ENCODE data around the gene MSI1.

MSI1 gene

DNA sequence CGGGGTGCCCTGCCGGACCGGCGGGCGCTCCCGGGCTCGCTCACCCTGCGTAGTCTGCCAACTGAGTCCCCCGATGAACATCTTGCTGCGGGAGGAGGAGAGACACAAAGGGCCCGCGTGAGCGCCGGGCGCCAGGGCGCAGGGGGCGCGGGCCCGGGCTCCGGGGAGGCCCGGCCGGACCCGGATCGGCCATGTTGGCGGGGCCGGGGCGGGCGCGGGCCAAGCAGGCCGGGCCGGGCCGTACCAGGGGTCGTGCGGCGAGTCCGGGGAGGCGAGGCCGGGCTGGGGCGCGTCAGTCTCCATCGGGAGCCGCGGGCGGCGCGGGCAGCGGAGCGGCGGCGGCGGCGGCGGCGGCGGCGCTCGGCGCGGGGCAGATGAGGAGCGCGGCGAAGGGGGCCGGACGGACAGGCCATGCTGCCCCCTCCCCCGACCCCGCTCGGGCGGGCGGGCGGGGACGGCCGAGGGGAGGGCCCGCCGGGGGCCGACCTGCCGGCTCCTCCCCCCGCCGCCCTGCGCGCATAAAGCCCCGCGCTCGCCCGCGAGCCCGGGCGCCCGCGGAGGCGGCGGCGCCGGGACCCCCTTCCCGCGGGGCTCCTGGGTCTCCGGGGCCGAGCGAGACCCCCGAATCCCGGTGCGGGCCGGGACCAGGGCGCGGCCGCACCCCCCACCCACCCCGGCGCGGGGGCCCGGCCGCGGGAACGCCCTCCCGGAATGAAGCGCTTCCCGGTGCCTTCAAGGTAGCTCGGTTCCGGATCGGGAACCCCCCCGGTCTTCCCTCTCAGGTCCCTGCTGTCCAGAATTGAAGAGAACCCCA lies at the start of gene MSI1:
Gene MSI1, minus strand, starts transcription at position 376 of the 814 bp plus-strand sequence. Its CDS starts 73 bp downstream, at position 303.
- H3K4me3 ChIP-seq (ENCODE audit: low read depth in 1 of 2, low read length in 2 of 2) = peak within 1 kb of the TSS; percentile 32 to 47
- H3K9me3 ChIP-seq (ENCODE audit: low read length) = no peaks in the 10 kb centered on the region
- H3K9ac ChIP-seq (ENCODE audit: low read length) = no peak within 1 kb of the TSS
- H3K4me1 ChIP-seq (ENCODE audit: insufficient read depth, low read length) = peaks cover 6% of the 10 kb centered on the region
- H3K36me3 ChIP-seq (ENCODE audit: insufficient read depth, low read length) = no peaks in the 10 kb centered on the region
- peaks cover 30 to 32% of the 10 kb centered on the region in 2 donors for H3K27me3 ChIP-seq (ENCODE audit: control insufficient read depth in 1 of 2, insufficient read depth in 2 of 2, low read length in 2 of 2)
- no peak within 1 kb of the TSS for H3K27ac ChIP-seq (ENCODE audit: low read depth, low read length)

GRCh38 chr12:120417917-120418580 lies 49.1 kb upstream of the MSI1 start:
- Histone ChIP-seq H3K27ac (ENCODE audit: low read depth, low read length) (no peak overlapping the region), H3K9me3 (ENCODE audit: low read length) (no peaks in the 10 kb centered on the region), H3K4me1 (ENCODE audit: insufficient read depth, low read length) (no peaks in the 10 kb centered on the region), H3K9ac (ENCODE audit: low read length) (no peak overlapping the region), H3K4me3 (ENCODE audit: low read depth in 1 of 2, low read length in 2 of 2) (no peak overlapping the region), H3K36me3 (ENCODE audit: insufficient read depth, low read length) (no peaks in the 10 kb centered on the region), H3K27me3 (ENCODE audit: control insufficient read depth in 1 of 2, insufficient read depth in 2 of 2, low read length in 2 of 2) (no peaks in the 10 kb centered on the region)

GRCh38 chr12:120416490-120417216 lies 47.7 kb upstream of the MSI1 start:
- Histone ChIP-seq H3K27me3 (ENCODE audit: control insufficient read depth in 1 of 2, insufficient read depth in 2 of 2, low read length in 2 of 2) (no peaks in the 10 kb centered on the region), H3K27ac (ENCODE audit: low read depth, low read length) (no peak overlapping the region), H3K36me3 (ENCODE audit: insufficient read depth, low read length) (no peaks in the 10 kb centered on the region), H3K9me3 (ENCODE audit: low read length) (no peaks in the 10 kb centered on the region), H3K9ac (ENCODE audit: low read length) (no peak overlapping the region), H3K4me3 (ENCODE audit: low read depth in 1 of 2, low read length in 2 of 2) (no peak overlapping the region), H3K4me1 (ENCODE audit: insufficient read depth, low read length) (no peaks in the 10 kb centered on the region)

DNA sequence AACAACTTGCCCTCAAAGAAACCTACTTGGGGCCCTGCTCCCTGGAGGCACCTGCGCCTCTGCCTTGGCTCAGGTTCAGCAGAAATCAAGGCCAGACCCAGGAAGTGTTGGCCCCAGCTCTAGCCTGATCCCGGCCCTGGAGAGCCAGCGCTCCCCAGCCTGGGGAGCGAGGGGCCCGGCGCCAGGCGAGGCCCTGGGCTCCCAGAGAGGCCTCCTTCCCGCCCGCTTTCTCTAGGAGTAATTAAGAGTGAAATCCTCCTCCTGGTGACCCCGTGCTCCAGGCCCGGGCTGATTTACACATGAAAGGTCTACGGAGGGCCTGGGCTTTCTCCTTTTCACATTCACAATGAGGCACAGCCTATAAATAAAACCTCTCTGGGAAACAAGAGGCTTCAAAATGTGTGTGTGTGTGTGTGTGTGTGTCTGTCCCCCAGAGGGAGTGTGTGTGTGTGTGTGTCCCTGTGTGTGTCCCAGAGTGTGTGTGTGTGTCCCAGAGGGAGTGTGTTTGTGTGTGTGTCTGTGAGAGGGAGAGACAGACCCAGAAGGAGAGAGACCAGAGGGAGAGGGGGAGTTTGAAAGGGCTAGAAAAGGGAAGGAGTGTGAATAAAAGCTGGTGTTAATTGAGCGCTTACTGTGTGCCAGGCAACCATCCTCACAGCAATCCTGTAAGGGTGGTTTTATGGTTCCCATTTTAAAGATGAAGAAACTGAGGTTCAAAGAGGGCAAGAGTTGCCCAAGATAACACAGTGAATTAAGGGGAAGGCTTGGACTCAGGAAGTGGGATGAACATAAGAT lies 45.1 kb upstream of the MSI1 start:
- peak overlapping the region; percentile 52 for H3K27ac ChIP-seq (ENCODE audit: low read depth, low read length)
- H3K27me3 ChIP-seq (ENCODE audit: control insufficient read depth in 1 of 2, insufficient read depth in 2 of 2, low read length in 2 of 2) = no peaks in the 10 kb centered on the region
- H3K9me3 ChIP-seq (ENCODE audit: low read length) = no peaks in the 10 kb centered on the region
- H3K4me1 ChIP-seq (ENCODE audit: insufficient read depth, low read length) = no peaks in the 10 kb centered on the region
- H3K36me3 ChIP-seq (ENCODE audit: insufficient read depth, low read length) = no peaks in the 10 kb centered on the region
- H3K9ac ChIP-seq (ENCODE audit: low read length) = no peak overlapping the region
- no peak overlapping the region for H3K4me3 ChIP-seq (ENCODE audit: low read depth in 1 of 2, low read length in 2 of 2)

GRCh38 chr12:120412421-120412820 lies 43.5 kb upstream of the MSI1 start:
- no peaks in the 10 kb centered on the region for H3K4me1 ChIP-seq (ENCODE audit: insufficient read depth, low read length)

GRCh38 chr12:120408771-120409170 lies 39.8 kb upstream of the MSI1 start:
- H3K27ac ChIP-seq (ENCODE audit: low read depth, low read length) = no peak overlapping the region
- H3K9me3 ChIP-seq (ENCODE audit: low read length) = no peaks in the 10 kb centered on the region
- no peak overlapping the region for H3K9ac ChIP-seq (ENCODE audit: low read length)
- no peak overlapping the region for H3K4me3 ChIP-seq (ENCODE audit: low read depth in 1 of 2, low read length in 2 of 2)
- no peaks in the 10 kb centered on the region for H3K36me3 ChIP-seq (ENCODE audit: insufficient read depth, low read length)
- H3K27me3 ChIP-seq (ENCODE audit: control insufficient read depth in 1 of 2, insufficient read depth in 2 of 2, low read length in 2 of 2) = no peaks in the 10 kb centered on the region
- H3K4me1 ChIP-seq (ENCODE audit: insufficient read depth, low read length) = peaks cover 8% of the 10 kb centered on the region

More at GRCh38 chr12:120412421-120412820, 43.5 kb upstream of the MSI1 start:
- Histone ChIP-seq H3K27ac (ENCODE audit: low read depth, low read length) (no peak overlapping the region), H3K4me3 (ENCODE audit: low read depth in 1 of 2, low read length in 2 of 2) (no peak overlapping the region), H3K9ac (ENCODE audit: low read length) (no peak overlapping the region), H3K27me3 (ENCODE audit: control insufficient read depth in 1 of 2, insufficient read depth in 2 of 2, low read length in 2 of 2) (no peaks in the 10 kb centered on the region), H3K9me3 (ENCODE audit: low read length) (no peaks in the 10 kb centered on the region), H3K36me3 (ENCODE audit: insufficient read depth, low read length) (no peaks in the 10 kb centered on the region)

GRCh38 chr12:120406553-120406952 lies 37.6 kb upstream of the MSI1 start:
- Histone ChIP-seq H3K27me3 (ENCODE audit: control insufficient read depth in 1 of 2, insufficient read depth in 2 of 2, low read length in 2 of 2) (no peaks in the 10 kb centered on the region), H3K4me3 (ENCODE audit: low read depth in 1 of 2, low read length in 2 of 2) (no peak overlapping the region), H3K9ac (ENCODE audit: low read length) (no peak overlapping the region), H3K27ac (ENCODE audit: low read depth, low read length) (peak overlapping the region; percentile 52), H3K4me1 (ENCODE audit: insufficient read depth, low read length) (peaks cover 8% of the 10 kb centered on the region), H3K9me3 (ENCODE audit: low read length) (no peaks in the 10 kb centered on the region), H3K36me3 (ENCODE audit: insufficient read depth, low read length) (no peaks in the 10 kb centered on the region)

DNA sequence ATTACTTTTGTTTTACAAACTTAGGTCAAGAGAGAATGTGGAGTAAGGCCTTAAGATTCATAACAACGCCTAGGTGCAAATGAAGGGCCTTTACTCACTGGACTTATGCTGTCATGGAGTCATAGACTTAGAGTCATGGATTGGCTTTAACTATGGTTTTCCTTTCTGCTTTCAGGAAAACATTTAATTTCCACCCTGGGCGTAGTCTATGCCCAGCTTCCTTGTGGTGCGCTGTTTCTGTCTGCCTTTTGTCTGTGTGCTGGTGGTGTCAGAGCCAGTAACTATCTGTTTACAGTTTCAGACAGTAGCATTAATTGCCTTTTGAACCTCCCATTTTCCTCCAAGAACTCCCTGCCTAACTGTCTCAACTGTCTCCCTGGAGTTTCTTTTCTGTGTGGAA lies 37.1 kb upstream of the MSI1 start:
- Histone ChIP-seq H3K9me3 (ENCODE audit: low read length) (no peaks in the 10 kb centered on the region), H3K27me3 (ENCODE audit: control insufficient read depth in 1 of 2, insufficient read depth in 2 of 2, low read length in 2 of 2) (no peaks in the 10 kb centered on the region), H3K9ac (ENCODE audit: low read length) (no peak overlapping the region), H3K36me3 (ENCODE audit: insufficient read depth, low read length) (no peaks in the 10 kb centered on the region), H3K4me1 (ENCODE audit: insufficient read depth, low read length) (peaks cover 8% of the 10 kb centered on the region), H3K4me3 (ENCODE audit: low read depth in 1 of 2, low read length in 2 of 2) (no peak overlapping the region), H3K27ac (ENCODE audit: low read depth, low read length) (peak overlapping the region; percentile 52)

- peaks cover 8% of the 10 kb centered on the region for H3K4me1 ChIP-seq (ENCODE audit: insufficient read depth, low read length)
- no peaks in the 10 kb centered on the region for H3K27me3 ChIP-seq (ENCODE audit: control insufficient read depth in 1 of 2, insufficient read depth in 2 of 2, low read length in 2 of 2)
- no peak overlapping the region for H3K4me3 ChIP-seq (ENCODE audit: low read depth in 1 of 2, low read length in 2 of 2)
- no peak overlapping the region for H3K9ac ChIP-seq (ENCODE audit: low read length)
- H3K36me3 ChIP-seq (ENCODE audit: insufficient read depth, low read length) = no peaks in the 10 kb centered on the region
- H3K9me3 ChIP-seq (ENCODE audit: low read length) = no peaks in the 10 kb centered on the region
- H3K27ac ChIP-seq (ENCODE audit: low read depth, low read length) = no peak overlapping the region
These were observed 35.3 kb upstream of the MSI1 start for GRCh38 chr12:120404271-120404670.

DNA sequence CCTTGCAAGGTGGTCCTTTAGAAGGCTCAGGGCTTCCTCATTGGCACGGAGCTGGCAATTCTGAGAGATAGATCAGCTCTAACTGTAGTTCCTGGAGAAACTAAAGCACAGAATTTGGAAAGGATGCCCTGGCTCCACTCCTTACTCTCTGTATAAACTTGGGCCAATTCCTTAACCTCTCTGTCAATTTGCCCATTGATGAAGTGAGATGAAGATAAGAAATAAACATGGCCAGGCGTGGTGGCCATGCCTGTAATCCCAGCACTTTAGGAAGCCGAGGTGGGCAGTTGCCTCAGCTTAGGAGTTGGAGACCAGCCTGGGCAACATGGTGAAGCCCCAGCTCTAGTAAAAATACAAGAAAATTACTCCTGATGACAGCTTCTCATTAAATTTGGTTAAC lies 34.9 kb upstream of the MSI1 start:
- H3K27me3 ChIP-seq (ENCODE audit: control insufficient read depth in 1 of 2, insufficient read depth in 2 of 2, low read length in 2 of 2) = no peaks in the 10 kb centered on the region
- H3K27ac ChIP-seq (ENCODE audit: low read depth, low read length) = no peak overlapping the region
- no peaks in the 10 kb centered on the region for H3K9me3 ChIP-seq (ENCODE audit: low read length)
- H3K4me1 ChIP-seq (ENCODE audit: insufficient read depth, low read length) = peaks cover 8% of the 10 kb centered on the region
- H3K36me3 ChIP-seq (ENCODE audit: insufficient read depth, low read length) = no peaks in the 10 kb centered on the region
- no peak overlapping the region for H3K4me3 ChIP-seq (ENCODE audit: low read depth in 1 of 2, low read length in 2 of 2)
- H3K9ac ChIP-seq (ENCODE audit: low read length) = no peak overlapping the region

DNA sequence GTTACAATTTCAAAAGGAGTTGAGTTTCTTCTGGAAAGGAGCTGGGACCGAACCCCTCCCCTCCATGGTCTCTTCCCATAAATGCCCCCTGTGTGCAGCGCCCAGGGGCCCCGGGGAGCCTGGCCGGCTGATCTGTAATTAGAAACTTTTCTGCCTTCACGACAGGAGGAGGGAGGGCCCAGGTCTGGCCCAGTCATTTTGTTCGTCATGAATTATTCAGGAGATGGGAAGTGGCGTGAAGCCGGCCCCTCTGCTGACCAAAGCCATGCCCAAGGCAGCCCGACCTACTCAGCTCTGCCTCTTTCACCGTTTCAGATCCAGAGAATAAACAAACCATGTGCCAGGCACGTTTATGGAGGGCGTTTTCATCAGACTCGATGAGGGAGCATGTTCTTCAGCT lies 33.3 kb upstream of the MSI1 start:
- Histone ChIP-seq H3K27me3 (ENCODE audit: control insufficient read depth in 1 of 2, insufficient read depth in 2 of 2, low read length in 2 of 2) (no peaks in the 10 kb centered on the region), H3K9me3 (ENCODE audit: low read length) (no peaks in the 10 kb centered on the region), H3K27ac (ENCODE audit: low read depth, low read length) (no peak overlapping the region), H3K4me3 (ENCODE audit: low read depth in 1 of 2, low read length in 2 of 2) (no peak overlapping the region), H3K4me1 (ENCODE audit: insufficient read depth, low read length) (peaks cover 8% of the 10 kb centered on the region), H3K9ac (ENCODE audit: low read length) (no peak overlapping the region), H3K36me3 (ENCODE audit: insufficient read depth, low read length) (no peaks in the 10 kb centered on the region)

Measured in muscle layer of colon (tissue), 2 donors.